HepG2 (cell line): ENCODE measurements around the gene ACD. TPM values are rescaled to one million over a fixed set of nuclear protein-coding genes. Genes with fewer than 3 reads are reported as not detected.

Source experiments
- ATF7-NPFF ChIP-seq: sonication (generic); formaldehyde crosslinking; IDR thresholded peaks from 2 replicates; pipeline ENCODE4 v1.8.1; 2023; ENCODE audit warnings: mild to moderate bottlenecking, low read depth, missing genetic modification reagents, moderate library complexity
- BRD4 ChIP-seq: sonication (generic); formaldehyde crosslinking; IDR thresholded peaks from 2 replicates; pipeline ENCODE4 v1.4.0; 2020; ENCODE audit warnings: missing genetic modification reagents
- ELK4 ChIP-seq: sonication (generic); formaldehyde crosslinking; IDR thresholded peaks from 2 replicates; pipeline ENCODE4 v1.9.0; 2021; ENCODE audit warnings: missing genetic modification reagents, borderline replicate concordance
- GATAD2A ChIP-seq: IDR thresholded peaks from 2 replicates; pipeline ENCODE4 v1.6.1; 2016
- HINFP ChIP-seq: sonication (generic); formaldehyde crosslinking; IDR thresholded peaks from 2 replicates; pipeline ENCODE4 v1.4.0; 2020; ENCODE audit warnings: low read depth, mild to moderate bottlenecking, missing genetic modification reagents
- HNF4A ChIP-seq: sonication (generic); formaldehyde crosslinking; IDR thresholded peaks from 2 replicates; pipeline ENCODE4 v1.4.0; 2020; ENCODE audit warnings: missing genetic modification reagents
- PATZ1 ChIP-seq: sonication (generic); formaldehyde crosslinking; IDR thresholded peaks from 2 replicates; pipeline ENCODE4 v1.4.0; 2020; ENCODE audit warnings: missing genetic modification reagents
- POLR2G ChIP-seq: fragments of 200-400 bp; formaldehyde crosslinking; IDR thresholded peaks from 2 replicates; pipeline ENCODE4 v1.6.1; 2018; ENCODE audit warnings: mild to moderate bottlenecking, low read depth, low read length, moderate library complexity
- ZFY ChIP-seq: sonication (generic); formaldehyde crosslinking; IDR thresholded peaks from 2 replicates; pipeline ENCODE4 v1.4.0; 2020; ENCODE audit warnings: missing genetic modification reagents
- ZNF180 ChIP-seq: sonication (generic); formaldehyde crosslinking; IDR thresholded peaks from 2 replicates; pipeline ENCODE4 v1.4.0; 2020; ENCODE audit warnings: low read depth, missing genetic modification reagents, borderline replicate concordance
- ZNF891 ChIP-seq: sonication (generic); formaldehyde crosslinking; IDR thresholded peaks from 2 replicates; pipeline ENCODE4 v1.5.0; 2020; ENCODE audit warnings: mild to moderate bottlenecking, missing genetic modification reagents
- polyA plus RNA-seq, 8 experiments: library from polyadenylated mRNA; depleted of rRNA in 3 of 8; stranded (reverse) in 7 of 8; unstranded in 1 of 8; fragments of >200 nt; fragmentation: Illumina TruSeq in 4 of 8; extraction: Trizol in 4 of 8; gene quantifications; 2 replicates each; pipeline versions ENCODE4 v1.2.1 to v1.2.3, GENCODE V29; 2011 to 2016; ENCODE audit warnings: low read depth in 4 of 8, missing spikeins in 1 of 8, mixed read lengths in 1 of 8; ENCODE audit not compliant: insufficient read depth in 1 of 8
- total RNA-seq, 5 experiments: library from RNA; depleted of rRNA; stranded (reverse); fragments of >200 nt; fragmentation: Illumina TruSeq; extraction: Trizol; gene quantifications; 2 replicates each; pipeline ENCODE4 v1.2.3, GENCODE V29; 2016; ENCODE audit warnings: low read depth in 1 of 5
- TF ChIP-seq, protein P1 (sequence below), 2 experiments: sonication (generic) in 1 of 2; formaldehyde crosslinking in 1 of 2; IDR thresholded peaks; 2 replicates each; pipeline versions ENCODE4 v1.6.1 to v1.9.0; 2014 to 2022; ENCODE audit warnings: antibody characterized with exemption in 1 of 2, borderline replicate concordance in 1 of 2, inconsistent platforms in 1 of 2, low read depth in 1 of 2, missing genetic modification reagents in 1 of 2
- TF ChIP-seq, protein P2 (sequence below): sonication (generic); formaldehyde crosslinking; IDR thresholded peaks from 2 replicates; pipeline ENCODE4 v1.4.0; 2020; ENCODE audit warnings: missing genetic modification reagents

ACD gene
- total and polyA plus RNA-seq, 2 of the 13 experiments (the other 11 are each of a cell fraction or from before 2014, with no cell fraction given), result 32.6 to 38.3 TPM

- TF ChIP-seq POLR2G (no peak), ZNF180 (CRISPR knock-in tag) (no peak), PATZ1 (peak; percentile 78; the same call in 1 of the 2 replicates), ELK4 (CRISPR knock-in tag) (no peak), ZFY (peak; percentile 65; the same call in 1 of the 2 replicates), BRD4 (CRISPR knock-in tag) (peak; percentile 29; the same call in 1 of the 2 replicates), ZNF891 (0 out of 2 replicates have a peak, but pooled peaks have one; percentile 3), ATF7-NPFF (peak; percentile 70), HINFP (peak; percentile 60; the same call in 1 of the 2 replicates), GATAD2A (CRISPR knock-in tag) (peak; percentile 83), HNF4A (CRISPR knock-in tag) (peak; percentile 38; the same call in 1 of the 2 replicates)
- TF ChIP-seq, protein P1, sequence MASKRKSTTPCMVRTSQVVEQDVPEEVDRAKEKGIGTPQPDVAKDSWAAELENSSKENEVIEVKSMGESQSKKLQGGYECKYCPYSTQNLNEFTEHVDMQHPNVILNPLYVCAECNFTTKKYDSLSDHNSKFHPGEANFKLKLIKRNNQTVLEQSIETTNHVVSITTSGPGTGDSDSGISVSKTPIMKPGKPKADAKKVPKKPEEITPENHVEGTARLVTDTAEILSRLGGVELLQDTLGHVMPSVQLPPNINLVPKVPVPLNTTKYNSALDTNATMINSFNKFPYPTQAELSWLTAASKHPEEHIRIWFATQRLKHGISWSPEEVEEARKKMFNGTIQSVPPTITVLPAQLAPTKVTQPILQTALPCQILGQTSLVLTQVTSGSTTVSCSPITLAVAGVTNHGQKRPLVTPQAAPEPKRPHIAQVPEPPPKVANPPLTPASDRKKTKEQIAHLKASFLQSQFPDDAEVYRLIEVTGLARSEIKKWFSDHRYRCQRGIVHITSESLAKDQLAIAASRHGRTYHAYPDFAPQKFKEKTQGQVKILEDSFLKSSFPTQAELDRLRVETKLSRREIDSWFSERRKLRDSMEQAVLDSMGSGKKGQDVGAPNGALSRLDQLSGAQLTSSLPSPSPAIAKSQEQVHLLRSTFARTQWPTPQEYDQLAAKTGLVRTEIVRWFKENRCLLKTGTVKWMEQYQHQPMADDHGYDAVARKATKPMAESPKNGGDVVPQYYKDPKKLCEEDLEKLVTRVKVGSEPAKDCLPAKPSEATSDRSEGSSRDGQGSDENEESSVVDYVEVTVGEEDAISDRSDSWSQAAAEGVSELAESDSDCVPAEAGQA (IDR thresholded peaks at IDR 0.05; ENCODE audit: low read depth), result no peak
- TF ChIP-seq, protein P1 (CRISPR knock-in tag; IDR thresholded peaks at IDR 0.05; ENCODE audit: borderline replicate concordance), result no peak
- TF ChIP-seq, protein P2, sequence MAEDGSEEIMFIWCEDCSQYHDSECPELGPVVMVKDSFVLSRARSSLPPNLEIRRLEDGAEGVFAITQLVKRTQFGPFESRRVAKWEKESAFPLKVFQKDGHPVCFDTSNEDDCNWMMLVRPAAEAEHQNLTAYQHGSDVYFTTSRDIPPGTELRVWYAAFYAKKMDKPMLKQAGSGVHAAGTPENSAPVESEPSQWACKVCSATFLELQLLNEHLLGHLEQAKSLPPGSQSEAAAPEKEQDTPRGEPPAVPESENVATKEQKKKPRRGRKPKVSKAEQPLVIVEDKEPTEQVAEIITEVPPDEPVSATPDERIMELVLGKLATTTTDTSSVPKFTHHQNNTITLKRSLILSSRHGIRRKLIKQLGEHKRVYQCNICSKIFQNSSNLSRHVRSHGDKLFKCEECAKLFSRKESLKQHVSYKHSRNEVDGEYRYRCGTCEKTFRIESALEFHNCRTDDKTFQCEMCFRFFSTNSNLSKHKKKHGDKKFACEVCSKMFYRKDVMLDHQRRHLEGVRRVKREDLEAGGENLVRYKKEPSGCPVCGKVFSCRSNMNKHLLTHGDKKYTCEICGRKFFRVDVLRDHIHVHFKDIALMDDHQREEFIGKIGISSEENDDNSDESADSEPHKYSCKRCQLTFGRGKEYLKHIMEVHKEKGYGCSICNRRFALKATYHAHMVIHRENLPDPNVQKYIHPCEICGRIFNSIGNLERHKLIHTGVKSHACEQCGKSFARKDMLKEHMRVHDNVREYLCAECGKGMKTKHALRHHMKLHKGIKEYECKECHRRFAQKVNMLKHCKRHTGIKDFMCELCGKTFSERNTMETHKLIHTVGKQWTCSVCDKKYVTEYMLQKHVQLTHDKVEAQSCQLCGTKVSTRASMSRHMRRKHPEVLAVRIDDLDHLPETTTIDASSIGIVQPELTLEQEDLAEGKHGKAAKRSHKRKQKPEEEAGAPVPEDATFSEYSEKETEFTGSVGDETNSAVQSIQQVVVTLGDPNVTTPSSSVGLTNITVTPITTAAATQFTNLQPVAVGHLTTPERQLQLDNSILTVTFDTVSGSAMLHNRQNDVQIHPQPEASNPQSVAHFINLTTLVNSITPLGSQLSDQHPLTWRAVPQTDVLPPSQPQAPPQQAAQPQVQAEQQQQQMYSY (CRISPR knock-in tag), result no peak
These were observed 7.9 kb upstream of the ACD start (continued) for GRCh38 chr16:67667817-67668494.
